GM12873 (cell line): ENCODE measurements around the gene PPP6R1.

Experiments used
- TF ChIP-seq, protein P1 (sequence below): IDR thresholded peaks from 2 replicates; pipeline ENCODE4 v1.5.1; 2012; ENCODE audit warnings: low read depth, mild to moderate bottlenecking, moderate library complexity, low read length, control low read depth; ENCODE audit not compliant: insufficient read depth; ENCODE audit errors: missing control alignments

PPP6R1 gene

GRCh38 chr19:55244004-55244680 lies 14.7 kb downstream of the PPP6R1 start:
- TF ChIP-seq, protein P1, sequence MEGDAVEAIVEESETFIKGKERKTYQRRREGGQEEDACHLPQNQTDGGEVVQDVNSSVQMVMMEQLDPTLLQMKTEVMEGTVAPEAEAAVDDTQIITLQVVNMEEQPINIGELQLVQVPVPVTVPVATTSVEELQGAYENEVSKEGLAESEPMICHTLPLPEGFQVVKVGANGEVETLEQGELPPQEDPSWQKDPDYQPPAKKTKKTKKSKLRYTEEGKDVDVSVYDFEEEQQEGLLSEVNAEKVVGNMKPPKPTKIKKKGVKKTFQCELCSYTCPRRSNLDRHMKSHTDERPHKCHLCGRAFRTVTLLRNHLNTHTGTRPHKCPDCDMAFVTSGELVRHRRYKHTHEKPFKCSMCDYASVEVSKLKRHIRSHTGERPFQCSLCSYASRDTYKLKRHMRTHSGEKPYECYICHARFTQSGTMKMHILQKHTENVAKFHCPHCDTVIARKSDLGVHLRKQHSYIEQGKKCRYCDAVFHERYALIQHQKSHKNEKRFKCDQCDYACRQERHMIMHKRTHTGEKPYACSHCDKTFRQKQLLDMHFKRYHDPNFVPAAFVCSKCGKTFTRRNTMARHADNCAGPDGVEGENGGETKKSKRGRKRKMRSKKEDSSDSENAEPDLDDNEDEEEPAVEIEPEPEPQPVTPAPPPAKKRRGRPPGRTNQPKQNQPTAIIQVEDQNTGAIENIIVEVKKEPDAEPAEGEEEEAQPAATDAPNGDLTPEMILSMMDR: no peak

GRCh38 chr19:55242517-55242916 lies 16.3 kb downstream of the PPP6R1 start:
- TF ChIP-seq, protein P1: no peak

DNA sequence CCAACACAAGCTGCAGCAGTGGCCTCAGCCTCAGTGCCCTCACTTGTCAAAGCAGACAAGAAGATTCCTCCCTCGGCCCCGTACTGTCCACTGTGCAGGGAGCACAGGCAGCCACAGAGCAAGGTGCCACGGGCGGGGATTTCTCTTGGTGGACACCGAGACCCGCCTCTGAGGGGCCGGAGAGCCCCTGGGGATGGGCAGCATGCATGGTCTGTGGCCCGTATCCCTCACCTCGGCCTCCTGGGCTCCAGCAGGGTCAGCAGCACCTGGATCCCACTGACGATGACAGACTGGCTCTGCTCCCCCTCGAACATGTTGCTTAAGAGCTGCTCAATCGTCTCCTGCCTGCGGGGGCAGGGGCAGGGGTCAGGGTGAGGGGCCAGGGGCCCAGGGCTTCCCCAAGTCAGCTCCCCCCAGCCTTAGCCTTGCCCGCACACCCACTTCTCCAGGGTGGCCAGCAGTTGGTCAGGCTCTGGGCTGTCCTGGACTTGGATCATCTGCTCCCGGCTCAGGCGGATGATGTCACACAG lies 16.8 kb downstream of the PPP6R1 start:
- TF ChIP-seq, protein P1: no peak

DNA sequence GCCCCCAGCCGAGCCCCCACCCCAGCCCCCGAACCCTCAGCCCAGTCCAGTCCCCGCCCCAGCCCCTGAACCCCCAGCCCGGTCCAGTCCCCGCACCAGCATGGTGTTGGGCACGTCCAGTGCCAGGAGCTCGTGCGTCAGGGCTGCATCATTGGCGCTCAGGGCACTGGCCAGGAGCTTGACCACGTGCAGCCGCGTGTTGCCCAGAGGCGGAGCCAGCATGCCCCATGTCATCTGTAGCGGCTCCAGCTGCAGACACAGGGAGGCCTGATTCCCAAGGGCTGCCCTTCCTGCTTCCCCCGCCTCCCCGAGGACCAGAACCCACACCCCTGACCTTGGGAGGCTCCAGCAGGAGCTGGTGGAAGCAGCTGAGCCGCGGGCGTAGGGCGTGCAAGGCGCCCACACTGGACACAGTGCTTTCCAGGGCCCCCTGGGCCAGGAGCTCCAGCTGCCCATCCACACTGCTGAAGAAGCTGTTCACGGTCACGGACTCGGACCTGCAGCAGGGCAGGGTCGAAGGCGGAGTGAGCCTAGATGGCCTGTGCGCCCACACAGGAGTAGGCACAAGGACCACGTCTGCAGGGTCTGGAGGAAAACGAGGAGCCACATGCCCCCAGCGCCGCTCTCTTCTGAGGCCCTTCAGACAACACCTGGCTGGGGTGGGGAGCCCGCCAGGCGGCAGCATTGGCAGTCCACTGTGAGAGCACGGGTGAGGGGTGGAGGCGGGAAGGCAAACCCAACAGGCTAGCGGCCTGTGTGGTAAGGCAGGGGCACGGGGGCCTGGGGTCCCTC lies 17.5 kb downstream of the PPP6R1 start:
- TF ChIP-seq, protein P1: no peak

DNA sequence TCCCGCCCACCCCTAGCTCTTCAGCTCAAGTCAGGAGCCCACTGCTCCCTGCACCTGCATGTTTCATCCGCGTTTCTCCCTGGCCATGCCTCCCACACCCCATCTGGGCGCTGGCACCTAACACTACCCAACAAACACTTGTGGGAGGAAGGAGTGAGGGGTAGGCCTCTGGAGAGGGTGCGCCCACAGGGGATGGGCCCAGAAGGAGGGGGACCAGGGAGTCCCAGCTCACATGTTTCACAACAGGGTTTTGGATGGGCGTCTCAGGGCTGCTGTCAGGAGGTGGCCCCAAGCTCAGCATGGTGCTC lies 18.1 kb downstream of the PPP6R1 start:
- TF ChIP-seq, protein P1: no peak

DNA sequence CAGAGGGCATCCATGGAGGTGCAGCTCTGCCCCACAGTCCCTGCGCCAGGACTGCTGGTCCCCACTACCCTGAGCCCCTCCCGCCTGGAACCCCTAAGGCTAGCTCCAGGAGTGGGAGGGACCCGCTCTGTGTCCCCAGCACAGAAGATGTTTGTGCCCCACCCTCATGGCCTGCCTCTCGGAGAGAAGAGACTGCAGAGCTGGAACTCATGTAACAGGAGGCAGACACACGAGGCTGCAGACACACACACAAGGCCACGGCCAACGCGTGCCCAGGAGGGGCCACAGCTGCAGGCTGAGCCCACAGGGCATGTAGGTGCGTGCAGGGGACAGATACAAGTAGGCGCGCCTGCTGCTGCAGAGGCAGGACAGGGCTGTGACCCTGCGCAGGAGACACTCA lies 19.8 kb downstream of the PPP6R1 start:
- TF ChIP-seq, protein P1: no peak

- TF ChIP-seq, protein P1: no peak
Observed at GRCh38 chr19:55238030-55238429, 20.8 kb downstream of the PPP6R1 start.
